CD4-positive, alpha-beta T cell treated with Interleukin-1 beta for 1 hour (primary cell): ENCODE results near the gene KRIT1.
"Not testable (repeated sequence)": the region's sequence is repeated elsewhere in the genome, so short reads cannot be mapped to it uniquely, and the experiment has no call there.

Experiments
- DNase-seq, 2 donors: peaks; one replicate each; pipeline ENCODE4 v3.0.0-alpha.2; 2020 to 2022

Gene KRIT1

DNA sequence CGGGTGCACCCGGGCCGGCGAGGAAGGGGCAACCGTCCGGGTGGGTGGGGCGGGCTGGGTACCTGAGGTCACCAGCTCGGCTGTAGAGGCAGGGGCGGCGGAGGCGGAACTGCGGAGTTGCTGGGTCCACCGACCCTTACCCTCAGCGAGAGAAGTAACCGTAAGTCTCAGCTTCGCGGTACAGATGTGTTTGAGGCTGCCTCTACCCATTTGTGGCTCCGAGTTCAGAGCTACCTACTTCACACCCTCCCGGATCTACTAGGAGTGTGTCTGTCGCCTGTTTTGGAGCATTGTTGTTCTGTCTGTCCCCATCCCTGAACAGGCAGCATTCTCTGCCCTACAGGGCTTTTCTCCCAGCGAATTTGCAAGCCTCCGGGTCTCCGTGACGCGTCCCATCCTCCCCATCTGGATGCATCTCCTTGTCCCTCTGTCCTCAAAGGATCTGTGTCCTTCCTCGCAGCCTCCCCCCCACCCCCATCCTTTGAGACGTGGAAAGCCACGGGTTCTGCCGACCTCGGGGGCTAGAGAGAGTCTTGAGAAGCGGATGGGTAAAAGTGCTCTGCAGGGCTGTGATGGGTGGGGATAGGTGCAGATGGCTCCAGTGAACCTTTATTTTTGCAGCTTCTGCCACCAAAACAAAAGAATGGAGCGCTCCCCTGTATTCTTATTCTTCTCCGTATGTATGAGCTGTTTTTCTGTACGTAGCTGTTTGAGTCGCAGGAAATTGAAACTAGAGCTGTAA, 817 bp upstream of the KRIT1 start:
- DNase-seq = peak; percentile 19 to 27

DNA sequence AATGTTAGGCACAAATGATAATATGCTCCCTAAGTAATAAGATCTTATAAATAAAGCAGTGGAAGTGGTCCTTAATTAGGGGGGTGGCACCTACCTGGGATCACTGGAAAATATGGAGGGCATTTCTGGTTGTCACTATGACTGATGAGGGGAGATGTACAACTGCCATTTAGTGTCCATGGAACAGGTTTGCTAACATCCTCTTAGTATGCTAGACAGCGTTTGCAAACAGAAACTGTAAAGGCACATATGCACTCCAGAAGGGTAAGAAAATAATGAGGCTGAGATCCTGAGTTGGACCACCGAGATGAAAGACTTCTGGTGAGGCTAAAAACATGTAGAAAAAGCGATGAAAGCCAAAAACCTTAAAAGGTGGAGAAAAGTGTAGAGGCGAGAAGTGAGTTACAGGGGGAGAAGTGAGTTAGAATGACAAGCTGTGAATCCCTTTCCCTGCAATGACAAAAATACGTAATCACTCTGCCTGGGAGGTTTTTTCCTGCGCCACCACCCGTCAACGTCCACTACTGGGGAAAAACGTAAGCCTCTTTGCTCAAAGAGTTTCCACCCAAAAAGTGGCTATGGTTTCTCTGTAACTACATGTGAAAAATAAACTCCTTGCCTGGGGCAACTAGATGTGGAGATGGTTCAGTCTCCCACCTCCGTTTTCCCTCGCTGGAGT, 767 bp downstream of the KRIT1 start:
- DNase-seq = no peak

DNA sequence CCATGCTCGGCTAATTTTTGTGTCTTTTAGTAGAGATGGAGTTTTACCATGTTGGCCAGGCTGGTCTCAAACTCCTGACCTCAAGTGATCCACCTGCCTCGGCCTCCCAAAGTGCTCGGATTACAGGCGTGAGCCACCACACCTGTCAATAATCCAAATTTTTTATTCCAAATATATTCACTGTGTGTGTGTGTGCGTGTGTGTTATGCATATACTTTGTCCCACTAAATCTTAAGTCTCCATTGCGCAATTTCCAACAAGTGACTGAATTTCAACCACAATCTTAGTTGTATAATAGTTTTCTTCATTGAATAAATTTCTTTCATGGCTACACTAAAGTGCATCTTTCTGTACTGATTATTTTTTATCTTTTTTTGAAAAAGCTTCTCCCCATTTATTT, 2.7 kb downstream of the KRIT1 start:
- no peak for DNase-seq

DNA sequence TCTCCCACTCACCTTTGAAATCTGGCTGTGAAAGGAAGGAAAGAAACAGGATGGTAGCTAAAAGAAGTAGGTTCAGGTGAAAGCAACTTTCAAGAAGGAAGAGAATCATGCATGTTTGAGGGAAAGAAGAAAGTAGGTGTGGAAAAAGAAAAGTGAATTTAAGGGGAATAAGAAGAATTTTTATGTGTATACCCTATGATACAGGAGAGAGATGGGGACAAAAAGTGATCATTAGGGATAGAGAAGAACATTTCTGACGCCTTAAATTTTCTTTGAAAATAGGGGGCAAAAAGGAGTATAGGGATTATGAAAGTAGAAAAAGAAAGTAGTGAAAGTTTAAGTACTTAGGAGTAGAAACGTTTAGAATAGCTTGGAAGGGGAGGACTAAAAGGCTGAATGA, 15.2 kb downstream of the KRIT1 start:
- no peak for DNase-seq

DNA sequence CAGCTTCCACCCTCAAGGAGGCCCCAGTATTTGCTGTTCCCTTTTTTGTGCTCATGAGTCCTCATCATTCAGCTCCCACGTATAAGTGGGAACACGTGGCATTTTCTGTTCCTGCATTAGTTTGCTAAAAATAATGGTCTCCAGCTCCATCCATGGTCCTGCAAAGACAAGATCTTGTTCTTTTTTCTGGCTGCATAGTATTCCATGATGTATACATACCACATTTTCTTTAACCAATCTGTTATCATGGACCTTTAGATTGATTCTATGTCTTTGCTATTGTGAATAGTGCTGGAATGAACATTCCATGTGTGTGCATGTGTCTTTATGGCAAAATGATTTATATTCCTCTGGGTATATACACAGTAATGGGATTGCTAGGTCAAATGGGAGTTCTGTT, 17.0 kb downstream of the KRIT1 start:
- no peak for DNase-seq

DNA sequence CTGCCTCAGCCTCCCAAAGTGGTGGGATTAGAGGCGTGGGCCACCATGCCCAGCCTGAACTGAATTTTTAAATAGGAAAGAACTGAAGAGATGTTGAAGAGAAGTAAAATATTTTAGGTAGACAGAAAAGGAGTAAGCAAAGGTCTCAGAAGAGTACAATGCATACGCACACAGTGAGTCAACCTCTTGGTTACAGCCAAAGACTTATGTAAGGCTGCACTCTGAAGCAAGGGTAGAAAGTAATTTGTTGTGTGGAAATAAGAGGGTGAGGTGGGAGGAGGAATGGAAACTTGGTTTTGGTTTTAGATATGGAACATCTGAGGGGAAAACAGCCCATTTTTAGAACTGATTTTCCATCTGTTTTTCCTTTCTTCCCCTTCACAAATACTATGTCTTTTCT, 17.6 kb downstream of the KRIT1 start:
- no peak for DNase-seq

DNA sequence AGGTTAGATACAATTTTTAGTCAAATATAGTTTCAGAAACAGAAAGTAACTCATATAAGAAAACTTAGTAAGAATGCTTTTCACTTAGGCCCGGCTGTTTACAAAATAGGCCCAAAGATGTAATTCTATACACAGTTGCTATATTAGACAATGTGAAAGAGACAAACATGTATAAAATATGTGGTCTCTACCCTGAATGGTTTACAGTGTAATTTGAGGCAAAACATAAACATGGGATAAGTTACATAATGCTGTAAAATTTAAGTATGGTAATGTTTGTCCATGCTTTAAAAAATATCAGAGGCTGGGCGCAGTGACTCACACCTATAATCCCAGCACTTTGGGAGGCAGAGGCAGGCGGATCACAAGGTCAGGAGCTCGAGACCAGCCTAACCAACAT, 18.7 kb downstream of the KRIT1 start:
- DNase-seq = no peak

DNA sequence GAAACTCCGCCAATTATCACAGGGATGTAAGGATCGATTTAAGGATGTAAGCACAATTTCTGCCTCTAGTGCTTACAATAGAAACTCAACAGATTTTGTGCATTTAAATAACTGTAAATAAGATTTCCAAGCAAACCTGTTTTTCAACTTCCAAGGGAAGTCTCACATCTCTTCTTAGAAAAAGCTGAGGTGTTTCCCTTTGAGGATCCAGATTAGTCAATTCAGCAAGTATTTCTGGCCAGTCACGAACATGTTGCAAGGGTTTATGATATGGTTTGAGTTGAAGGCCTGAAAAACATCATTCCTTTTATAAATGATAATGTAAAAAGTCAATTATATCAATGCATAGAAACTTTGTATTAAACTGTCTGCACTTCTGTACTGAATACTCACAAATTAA, 23.9 kb downstream of the KRIT1 start:
- DNase-seq = no peak

DNA sequence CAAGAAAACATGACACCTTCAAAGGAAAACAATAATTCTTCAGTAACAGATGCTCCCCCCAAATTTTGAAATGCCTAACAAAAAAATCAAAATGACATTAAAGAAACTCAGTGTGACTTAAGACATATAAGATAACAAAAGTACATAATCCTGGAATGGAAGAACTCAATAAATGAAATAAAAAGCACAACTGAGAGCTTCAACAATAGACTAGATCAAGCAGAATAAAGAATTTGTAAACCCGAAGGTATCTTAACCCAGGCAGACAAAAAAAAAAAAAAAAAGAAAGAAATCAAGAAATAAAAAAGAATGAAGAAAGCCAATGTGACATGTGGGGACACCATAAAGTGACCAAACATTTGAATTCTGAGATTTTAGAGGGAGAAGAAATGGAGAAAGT, 39.0 kb downstream of the KRIT1 start:
- no peak for DNase-seq

DNA sequence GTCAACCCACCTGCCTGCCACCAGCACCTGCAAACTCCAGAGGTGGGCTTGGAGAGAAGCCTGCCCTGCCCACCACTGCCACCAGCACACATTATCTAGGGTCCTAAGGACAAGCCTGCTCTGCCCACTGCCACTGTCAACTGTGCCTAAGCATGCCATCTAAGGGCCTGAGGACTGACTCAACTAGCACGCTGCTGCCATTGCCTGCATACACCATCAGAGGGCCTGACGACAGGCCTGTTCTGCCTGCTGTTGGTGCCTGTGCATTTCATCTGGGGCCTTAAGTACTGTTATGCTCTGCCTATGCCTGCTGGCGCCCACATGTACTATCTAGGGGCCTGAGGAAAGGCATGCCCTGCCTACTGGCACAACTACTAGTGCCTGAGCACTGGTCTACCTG, 39.7 kb downstream of the KRIT1 start:
- no peak for DNase-seq

DNA sequence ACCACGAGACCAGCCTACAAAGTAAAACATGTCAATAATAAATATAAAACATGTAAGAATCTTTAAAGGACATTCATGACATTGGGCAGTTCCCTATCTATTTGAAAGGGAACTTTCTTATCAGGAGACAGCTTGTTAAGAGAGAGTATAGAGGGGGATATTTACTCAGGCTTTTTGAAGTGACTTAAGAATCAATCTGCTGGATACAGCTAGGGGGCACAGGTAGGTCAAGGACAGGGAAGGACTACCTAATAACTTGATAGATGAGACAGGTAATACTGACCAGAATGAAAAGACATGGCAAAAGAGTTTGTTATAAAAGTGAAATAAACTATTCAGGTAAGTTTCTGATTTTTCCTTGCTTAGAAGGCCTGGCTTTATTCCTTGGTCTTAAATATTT, 44.9 kb downstream of the KRIT1 start:
- no peak for DNase-seq

DNA sequence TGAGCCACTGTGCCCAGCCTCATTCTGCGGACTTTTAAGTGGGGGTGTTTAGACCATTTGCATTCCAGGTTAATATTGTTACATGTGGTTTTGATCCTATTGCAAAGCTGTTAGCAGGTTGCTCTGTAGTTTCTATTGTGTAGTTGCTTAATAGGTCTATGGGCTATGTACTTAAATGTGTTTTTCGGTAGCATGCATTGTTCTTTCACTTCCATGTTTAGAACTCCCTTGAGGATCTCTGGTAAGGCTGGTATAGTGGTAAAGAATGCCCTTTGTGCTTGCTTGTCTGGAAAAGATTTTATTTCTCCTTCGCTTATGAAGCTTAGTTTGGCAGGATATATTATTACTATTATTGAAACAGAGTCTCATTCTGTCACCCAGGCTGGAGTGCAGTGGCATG, 53.4 kb downstream of the KRIT1 start:
- no peak for DNase-seq

DNA sequence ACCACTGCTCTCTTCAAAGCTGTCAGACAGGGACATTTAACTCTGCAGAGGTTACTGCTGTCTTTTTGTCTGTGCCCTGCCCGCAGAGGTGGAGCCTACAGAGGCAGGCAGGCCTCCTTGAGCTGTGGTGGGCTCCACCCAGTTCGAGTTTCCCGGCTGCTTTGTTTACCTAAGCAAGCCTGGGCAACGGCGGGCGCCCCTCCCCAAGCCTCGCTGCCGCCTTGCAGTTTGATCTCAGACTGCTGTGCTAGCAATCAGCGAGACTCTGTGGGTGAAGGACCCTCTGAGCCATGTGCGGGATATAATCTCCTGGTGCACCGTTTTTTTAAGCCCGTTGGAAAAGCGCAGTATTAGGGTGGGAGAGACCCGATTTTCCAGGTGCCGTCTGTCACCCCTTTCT, 56.5 kb downstream of the KRIT1 start:
- not testable (repeated sequence) for DNase-seq

DNA sequence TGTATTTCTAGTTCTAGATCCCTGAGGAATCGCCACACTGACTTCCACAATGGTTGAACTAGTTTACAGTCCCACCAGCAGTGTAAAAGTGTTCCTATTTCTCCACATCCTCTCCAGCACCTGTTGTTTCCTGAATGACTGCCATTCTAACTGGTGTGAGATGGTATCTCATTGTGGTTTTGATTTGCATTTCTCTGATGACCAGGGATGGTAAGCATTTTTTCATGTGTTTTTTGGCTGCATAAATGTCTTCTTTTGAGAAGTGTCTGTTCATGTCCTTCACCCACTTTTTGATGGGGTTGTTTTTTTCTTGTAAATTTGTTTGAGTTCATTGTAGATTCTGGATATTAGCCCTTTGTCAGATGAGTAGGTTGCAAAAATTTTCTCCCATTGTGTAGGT, 61.4 kb downstream of the KRIT1 start:
- not testable (repeated sequence) for DNase-seq

DNA sequence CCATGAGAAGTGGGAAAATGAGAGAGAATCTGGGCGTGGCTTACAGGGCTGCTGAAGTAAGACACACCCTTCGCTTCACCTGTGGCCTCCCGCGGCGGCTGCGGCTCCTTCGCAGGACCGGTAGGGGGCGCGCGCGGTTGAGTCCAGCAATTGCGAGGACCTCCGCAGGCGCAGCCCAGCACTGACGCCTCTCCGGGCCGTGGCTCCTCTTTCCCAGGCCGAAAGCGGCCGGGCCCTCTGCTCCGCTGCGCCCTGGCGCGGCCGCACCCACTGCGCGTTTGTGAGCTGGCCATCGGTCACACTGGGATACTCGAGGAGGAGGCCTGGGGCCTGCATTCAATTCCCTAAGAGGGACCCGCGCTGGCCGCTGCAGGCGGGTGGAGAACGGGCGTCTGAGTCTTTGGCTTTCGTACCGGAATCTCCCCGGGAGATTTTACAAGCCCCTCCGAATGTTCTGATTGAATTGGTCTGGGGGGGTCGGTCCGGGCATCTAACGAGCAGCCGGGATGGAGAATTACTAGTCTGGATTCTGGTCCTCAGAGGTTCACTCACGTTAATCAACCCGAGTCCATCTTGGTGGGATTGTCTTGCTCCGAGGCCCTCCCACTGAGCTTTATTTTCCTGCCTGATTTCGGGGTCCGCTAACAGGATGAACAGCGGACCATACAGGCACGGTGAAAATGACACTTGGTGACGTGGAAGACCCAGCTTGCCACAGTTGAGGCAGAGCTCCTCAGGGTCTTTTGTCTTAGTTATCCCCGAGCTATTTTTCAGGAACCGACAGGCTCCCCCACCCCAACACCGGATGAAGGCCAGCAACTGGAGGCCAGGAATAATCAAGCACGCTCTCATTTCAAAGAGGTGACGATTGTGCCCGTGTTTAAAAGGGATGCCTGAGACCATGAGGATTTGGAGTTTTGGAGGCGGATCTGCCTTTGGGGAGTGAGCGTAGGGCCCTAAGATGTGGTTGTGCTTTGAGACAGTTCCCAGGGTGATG, 66.5 kb downstream of the KRIT1 start, which contains the start of gene LRRD1:
Gene LRRD1, minus strand, starts transcription at position 215 of the 997 bp plus-strand sequence. CDS start 13,940 bp downstream, outside the sequence.
- DNase-seq = peak; percentile 88 to 91

DNA sequence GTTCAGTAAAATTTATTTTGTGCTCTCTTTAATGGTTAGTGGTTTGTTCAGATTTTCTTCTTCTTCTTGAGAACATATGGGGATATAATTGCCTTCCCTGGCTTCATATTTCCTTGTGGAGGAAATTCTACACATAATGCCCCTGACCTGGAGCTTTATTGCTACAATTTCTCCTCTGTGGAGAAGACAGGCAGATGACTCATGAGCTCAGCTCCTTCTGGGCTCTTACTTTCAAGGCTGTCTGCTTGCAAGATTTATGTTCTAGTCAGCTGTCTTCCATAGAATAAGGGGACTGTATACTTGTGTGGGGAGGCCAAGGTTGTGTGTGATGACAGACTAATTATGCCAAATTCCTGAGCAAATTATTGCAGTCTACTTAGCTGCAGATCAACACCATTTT, 68.4 kb downstream of the KRIT1 start:
- no peak for DNase-seq

DNA sequence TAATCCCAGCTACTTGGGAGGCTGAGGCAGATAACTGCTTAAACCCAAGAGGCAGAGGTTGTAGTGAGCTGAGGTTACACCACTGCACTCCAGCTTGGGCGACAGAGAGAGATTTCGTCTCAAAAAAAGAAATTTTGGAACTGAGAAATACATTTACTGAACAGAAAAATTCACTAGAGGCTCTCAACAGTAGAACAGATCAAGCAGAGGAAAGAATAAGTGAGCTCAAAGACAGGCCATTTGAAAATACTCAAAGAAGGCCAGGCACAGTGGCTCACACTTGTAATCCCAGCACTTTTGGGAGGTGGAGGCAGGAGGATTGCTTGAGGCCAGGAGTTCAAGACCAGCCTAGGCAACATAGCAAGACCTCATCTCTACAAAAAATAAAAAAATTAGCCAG, 76.2 kb downstream of the KRIT1 start:
- DNase-seq = not testable (repeated sequence)

DNA sequence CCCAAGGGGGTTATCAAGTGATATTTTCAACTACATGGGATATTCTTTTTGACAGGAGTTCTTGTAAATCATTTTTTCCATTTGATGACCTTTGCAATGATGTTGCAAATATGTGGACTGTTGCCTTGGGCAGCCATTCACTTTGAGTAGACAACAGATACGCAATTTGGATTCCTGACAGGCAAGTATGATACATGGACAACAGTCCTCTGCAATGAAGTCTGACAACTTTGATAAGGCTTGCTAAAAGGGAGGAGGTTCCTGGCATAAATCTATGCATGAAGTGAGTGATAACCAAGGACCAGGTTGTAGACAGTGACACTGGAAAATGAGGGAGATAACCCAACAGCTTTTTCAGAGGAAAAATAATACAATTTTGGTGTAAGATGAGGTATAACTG, 84.4 kb downstream of the KRIT1 start:
- DNase-seq = no peak

DNA sequence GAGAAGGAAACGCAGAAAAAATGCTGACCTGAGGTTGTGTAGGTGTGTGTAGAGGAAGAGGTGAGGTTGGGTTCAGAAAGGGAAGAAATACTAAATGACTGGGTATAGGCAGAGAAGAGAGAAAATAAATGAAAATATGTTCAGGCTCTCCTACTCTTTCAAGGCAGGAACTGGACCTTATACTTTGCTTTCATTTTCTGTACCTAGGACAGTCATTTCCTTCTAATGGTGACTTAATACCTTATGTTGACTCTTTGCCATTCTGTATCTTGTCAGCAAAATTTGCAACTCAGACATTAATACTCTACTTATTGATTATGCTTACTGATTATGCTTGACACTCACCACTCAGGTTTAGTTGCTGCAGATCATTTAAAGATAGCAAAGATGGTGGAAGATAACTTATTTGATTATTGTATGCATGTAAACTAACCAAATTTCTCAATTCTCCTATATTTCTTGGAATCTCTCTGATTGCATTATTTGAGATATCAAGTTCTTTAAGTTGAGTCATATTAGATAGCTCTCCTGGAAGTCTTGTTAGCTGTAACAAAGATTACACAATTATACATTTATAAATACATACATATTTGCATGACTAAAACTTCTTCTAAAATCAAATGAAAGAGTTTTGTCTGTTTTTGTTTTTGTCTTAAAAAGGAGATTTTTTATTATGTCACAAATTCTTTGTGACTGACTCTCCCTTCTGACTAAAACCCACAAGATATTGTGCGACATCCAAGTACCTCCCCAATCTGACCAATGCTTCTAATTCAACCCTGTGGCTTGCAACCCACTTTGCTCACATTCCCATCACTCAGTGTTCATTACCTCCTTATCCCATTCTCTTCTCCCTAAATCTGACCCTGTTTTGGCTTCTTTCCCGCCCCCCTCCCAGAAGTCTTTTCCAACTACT, 86.8 kb downstream of the KRIT1 start:
- no peak for DNase-seq

DNA sequence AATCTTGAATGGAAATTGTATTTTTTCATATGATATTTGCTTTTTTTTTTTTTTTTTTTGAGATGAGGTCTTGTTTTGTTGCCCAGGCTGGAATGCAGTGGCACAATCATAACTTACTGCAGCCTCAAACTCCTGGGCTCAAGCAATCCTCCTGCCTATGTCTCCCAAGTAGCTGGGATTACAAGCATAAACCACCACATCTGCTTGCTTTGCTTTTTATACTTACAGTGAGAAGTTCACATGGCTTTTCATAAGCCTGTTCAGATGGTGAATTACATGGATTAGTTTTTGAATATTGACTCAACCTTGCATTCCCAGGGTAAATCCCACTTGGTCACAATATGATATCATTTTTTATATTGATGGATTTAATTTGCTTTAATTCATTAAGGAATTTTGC, 88.7 kb downstream of the KRIT1 start:
- DNase-seq = no peak

DNA sequence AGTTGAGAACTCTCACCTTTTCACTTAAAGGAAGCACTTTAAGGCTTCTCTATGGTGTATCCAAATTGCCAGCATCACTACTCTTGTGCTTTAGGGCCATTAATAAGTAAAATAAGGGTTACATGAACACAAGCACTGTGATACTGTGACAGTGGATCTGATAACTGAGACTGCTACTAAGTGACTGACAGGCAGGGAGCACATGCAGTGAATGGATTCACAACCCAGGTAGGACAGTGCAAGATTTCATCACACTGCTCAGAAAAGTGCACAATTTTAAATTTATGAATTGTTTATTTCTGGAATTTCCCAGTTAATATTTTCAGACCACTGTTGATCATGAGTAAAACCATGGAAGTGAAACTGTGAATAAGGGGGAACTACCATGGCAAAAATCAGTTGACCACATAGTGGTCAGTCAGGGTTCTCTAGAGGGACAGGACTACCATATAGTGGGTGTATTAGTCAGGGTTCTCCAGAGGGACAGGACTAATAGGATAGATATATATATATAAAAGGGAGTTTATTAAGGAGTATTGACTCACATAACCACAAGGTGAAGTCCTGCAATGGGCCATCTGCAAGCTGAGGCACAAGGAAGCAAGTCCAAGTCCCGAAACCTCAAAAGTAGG, 90.5 kb downstream of the KRIT1 start:
- DNase-seq = no peak
